8988T (cell line): ENCODE data around the gene EGF.

ENCODE experiments used
- DNase-seq: peaks from one replicate; pipeline ENCODE4 v3.0.0; 2011

Gene EGF

GRCh38 chr4:110042545-110043517 is 130.1 kb downstream of the EGF start:
- DNase-seq, result no peak

- no peak for DNase-seq
Observed at GRCh38 chr4:110046588-110047049, 133.9 kb downstream of the EGF start.

GRCh38 chr4:110049951-110050925 is 137.6 kb downstream of the EGF start:
- no peak for DNase-seq

GRCh38 chr4:110055158-110055768 is 142.6 kb downstream of the EGF start:
- DNase-seq, result no peak

- no peak for DNase-seq
Observed at GRCh38 chr4:110058677-110059076, 146.0 kb downstream of the EGF start.

- no peak for DNase-seq
Observed at GRCh38 chr4:110059556-110060191, 147.0 kb downstream of the EGF start.

GRCh38 chr4:110061076-110061475 is 148.4 kb downstream of the EGF start:
- no peak for DNase-seq
